GM21367 (cell line): ENCODE measurements around the gene SEMA3F.

ENCODE experiments used
- ATAC-seq: cut with Tn5 transposase; IDR thresholded peaks from one replicate; pipeline ENCODE4 v1.9.1; 2021; ENCODE audit not compliant: unreplicated experiment

SEMA3F gene

DNA sequence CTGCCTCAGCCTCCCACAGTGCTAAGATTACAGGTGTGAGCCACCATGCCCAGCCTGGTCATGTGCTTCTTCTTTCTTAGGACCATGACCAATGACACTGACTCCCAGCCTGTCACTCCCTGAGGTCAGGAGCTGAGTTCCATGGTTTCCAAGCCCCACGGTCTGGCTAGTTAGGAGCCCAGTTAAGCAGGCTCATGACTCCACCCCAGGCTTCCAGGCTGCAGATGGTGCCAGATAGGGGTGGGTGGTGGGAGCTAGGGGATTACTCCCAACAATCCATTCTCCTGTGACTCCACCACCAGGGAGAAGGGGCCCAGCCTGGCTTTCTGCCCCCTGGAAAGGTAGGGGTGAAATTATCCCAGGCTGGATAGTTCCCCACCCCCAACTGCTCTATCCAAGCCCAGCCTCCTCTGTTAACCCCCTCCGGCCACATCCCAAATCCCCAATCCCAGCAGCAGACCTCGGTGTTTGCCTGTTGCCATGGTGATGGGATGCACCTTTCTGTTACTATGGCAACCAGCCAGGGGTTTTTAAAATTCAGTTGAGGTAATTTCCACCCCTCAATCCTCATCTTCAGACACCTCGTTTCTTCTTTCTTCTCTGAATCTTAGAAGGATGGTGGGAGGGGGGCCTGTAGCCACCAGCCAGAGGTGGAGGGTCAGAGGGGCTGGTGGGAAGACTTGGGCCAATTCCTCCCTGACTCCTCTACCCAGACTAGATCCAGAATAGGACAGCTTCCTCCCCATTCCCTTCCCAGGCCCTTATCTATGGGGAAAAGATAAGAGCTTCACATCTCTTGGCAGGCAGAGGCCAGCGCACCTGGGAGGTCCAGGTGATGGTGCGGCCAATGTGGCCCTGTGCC is 22.5 kb upstream of the SEMA3F start:
- ATAC-seq: no peak

DNA sequence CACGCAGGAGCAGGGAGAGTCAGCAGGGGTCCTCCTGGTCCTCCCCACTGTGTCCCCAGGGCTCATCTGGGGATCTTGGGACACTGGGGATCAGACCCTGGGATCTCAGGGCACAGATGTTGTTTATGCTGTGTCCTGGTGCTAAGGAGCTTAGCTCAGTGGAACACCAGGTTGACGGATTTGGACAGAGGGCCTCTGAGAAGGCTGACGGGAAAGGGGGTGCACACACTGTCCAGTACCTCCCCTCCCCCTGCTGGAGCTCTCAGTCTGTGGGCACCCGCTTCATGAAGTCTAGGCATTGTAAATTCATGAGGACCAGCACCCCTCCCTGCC is 21.9 kb upstream of the SEMA3F start:
- no peak for ATAC-seq

DNA sequence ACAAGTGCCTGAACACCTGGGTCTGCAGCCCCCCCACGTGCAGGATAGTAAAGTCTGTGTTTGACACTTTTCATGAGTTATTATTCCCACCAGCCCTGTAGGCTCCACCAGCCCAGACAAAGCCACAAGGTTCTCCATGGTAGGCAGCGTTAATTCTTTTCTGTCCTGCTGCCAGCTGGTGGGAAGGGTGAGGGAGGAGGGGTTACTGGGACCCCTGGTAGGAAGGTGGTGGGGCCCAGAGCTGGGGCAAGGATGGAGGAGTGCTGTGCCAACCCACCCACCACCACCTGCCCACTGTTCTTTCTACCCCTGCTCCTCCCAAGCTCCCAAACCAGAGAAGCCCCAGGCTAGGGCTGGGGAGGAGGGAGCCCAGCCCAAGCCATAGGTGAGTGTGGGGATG is 20.8 kb upstream of the SEMA3F start:
- ATAC-seq: no peak

DNA sequence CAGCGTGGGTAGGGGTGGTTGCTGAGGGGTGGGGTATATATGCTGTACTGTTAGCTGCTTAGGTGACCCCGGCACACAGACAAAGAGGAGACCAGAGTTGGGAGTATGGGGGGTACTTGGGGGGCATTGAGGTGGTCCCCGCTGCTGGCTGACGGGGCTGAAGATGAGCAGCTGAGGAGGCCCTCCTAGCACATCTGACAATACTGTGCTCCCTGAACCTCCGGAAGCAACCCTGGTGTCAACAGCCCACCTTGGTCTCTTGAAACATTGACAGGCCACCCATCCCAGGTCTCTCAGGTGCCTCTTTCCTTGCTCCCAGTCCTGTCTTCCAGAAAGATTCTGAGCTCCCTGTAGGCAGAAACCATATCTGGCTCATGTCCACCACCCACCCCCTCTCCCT is 19.2 kb upstream of the SEMA3F start:
- ATAC-seq: no peak

DNA sequence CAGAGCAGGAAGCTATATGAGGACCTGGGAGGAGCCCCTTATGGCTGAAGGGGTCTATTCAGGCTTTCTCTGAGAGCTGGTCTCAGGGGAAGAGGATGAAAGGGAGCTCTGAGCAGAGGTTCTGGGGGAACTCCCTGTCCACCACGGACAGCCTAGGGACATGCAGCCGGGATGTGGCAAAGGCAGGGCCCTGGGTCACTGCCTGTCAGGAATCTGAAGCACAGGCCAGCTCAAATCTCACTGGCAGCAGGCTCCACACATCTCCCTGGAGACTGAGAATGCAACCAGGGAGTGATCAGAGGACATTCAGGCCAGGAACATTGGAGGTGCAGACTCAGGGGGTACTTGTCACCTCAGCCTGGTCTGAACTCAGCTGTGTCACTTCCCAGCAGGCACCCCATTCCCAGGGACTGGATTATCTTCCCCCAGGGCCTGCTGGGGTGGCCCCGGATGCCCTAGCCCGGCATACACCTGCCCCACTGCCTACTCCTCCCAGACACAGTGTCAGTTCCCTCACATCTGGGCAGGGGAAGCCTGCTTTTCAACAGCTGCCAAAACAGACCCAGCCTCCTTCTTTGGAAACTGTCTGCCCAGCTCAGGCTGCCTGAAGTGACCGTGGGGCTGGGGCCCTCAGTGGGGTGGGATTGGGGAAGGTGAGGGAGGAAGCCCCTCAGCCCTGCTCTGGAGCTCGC is 18.3 kb upstream of the SEMA3F start:
- no peak for ATAC-seq

DNA sequence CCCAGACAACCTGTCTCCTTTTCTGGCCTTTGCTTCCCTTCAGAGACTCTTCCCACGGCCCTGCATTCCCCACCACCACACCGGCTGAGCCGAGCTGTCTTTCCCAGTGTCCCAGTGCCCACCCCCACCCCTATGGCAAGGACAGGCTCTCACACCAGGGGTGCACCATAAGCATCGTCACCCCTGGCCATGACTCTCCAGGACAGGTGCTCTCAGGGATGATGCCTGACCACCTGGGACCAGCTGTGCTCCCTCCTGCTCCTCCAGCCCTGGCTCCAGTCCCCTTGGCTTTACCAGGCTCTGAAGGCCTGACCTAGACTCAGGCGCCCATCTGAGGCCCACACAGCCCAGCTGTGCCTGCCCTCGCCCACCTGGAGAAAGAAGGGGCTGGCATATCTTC is 17.6 kb upstream of the SEMA3F start:
- ATAC-seq: no peak

DNA sequence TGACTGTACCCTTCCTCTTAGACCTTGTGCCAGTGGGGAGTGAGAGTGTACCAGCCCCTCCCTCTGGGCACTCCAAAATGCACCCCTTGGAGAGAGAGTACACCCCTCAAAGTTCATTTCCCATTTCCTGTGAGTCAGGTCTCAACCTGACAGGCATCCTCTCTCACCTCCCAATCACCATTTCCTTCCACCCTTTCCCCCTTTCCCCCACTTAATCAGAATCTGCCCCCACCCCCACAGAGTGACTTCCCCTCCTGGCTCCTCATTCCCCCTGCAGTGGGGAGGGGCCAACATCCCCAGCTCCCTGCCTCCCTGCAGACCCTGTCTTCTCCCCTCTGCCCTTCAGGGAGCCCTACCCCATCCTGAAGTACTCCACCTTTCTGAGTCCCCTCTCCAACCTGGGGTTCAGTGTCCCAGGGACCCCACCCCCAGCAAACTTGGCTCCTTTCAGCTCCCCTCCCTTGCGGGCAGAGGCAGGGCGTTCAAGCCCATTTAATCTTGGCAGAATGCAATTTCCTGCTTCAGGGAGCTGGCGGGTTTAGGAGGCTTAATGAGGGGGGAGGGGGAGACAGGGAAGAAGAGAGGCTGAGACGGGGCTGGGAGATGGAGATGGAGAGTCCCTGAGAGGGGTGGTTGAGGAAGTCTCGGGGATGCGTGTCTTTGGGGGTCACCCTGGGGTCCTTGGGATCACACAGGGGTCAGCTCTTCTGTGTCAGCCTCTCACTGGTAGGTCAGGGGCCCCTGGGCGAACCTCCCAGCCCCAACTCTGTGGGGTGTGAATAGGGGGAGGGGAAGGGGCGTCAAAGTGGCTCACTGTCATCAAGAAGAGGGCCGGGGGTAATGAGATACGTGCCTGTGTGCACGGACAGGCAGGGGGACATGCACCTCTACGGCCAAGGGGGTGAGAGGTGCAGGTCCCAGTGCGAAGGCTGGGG is 16.6 kb upstream of the SEMA3F start:
- no peak for ATAC-seq

DNA sequence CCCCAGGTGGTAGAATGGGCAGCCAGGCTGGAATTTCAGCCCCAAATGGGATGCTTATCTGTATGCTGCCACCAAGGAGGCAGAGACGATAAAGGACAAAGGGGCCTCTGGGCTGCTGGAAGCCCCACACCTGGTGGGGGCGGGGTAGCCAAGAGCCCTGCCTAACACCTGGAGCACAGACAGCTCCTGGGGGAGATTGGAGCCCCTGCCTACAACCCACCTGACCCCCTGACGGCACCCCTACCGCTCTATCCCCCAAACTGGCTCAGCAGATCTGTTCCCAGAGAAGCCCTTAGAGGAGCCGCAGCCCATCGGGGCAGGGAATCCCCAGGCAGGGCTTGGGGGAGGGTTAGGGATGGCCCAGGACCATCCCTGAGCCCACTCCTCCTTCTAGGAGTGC is 15.8 kb upstream of the SEMA3F start:
- no peak for ATAC-seq

DNA sequence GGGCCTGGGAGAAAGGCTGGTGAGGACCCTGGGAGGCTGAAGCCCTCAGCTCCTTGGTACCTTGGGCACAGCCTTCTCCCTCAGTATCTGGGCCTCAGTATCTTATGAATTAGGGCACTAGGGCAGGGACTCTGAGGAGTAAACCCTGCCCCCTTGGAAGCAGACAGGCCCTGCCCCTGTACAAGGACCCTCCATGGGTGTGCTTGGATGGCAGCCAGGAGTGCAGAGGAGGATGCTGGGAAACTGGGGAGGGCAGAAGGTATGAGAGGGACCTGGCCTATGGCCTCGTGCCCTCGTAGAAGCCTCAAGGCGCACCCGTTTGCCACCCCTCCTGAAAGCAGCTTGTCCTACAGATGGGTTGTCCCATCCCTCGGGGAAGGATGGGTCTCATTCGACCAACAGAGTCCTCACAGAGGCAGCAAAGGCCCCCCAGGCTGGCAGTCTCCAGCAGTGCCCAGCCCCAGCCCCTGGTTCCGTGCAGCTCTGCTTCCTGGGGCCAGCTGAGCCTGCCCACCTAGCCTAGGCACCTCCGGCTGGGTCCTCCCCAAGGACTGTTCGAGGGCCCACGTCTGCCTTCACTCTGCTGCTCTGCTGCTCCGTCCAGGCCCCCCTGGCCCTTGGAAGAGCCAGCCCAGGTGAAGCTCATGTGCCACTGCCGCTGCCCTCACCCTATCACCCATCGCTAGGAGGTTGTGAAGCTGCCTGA is 15.3 kb upstream of the SEMA3F start:
- ATAC-seq: no peak

DNA sequence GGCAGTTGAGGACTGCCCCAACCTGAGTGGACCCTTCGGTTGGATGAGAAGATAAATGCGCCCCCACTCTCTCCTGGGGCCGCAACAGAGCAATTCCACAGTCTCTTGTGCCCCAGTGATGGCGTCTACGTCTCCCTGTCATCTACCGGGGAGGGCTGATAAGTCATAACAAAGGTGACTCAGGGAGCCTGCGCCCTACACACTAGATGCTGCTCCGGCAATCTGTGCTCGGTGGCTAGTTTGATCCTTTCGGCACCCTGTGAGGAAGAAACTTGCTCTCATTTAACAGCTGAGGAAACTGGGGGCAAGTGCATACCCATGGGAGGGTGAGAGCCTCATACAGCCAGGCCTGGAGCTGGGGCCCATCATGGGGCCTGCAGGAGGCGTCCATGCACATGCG is 14.1 kb upstream of the SEMA3F start:
- ATAC-seq: no peak

DNA sequence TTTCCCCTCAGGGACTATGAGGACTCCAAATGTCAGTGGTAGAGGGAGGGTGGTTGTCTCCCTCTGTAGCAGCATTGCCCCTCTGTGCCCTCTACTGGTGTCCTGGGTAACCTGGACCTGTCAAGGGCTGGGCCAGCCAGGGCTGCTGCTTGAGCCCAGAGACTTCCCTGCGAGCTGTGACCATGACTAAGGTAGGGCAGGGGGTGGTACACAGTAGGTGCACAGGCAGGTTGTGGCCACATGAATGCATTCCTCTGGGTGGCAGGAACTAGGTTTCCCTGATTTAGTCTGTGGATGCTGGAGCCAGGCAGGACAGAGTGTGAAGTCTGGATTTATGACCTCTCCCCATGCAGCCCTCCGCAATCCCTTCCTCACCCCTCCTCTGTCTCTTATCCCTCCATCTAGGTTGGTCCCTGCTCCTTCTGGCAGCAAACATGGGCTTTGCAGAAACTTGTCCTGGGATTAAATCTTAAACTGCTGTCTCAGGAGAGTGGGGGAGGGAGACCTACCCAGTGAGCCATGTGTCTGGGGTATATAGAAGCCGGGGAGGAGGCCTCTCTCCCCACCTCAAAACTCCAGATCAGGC is 8.7 kb upstream of the SEMA3F start:
- no peak for ATAC-seq

DNA sequence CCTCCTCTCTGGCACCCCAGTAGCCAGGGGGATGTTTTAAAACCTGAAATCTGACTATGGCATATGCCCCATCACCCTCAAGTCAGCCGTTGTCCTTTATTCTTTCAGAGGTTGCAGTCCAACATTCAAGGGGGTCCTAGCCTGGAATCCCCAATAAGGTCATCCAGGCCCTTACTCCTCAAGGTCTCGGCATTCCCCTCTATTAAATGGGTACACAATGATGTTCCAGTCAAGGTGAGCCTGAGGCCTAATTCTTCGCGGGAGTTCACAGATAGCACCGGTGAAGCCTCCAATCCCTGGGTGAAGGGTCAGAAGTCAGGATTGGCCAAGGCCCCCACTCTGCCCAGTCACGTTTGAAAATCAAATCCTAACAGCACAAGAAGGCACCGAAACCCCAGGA is 8.1 kb upstream of the SEMA3F start:
- ATAC-seq: no peak

DNA sequence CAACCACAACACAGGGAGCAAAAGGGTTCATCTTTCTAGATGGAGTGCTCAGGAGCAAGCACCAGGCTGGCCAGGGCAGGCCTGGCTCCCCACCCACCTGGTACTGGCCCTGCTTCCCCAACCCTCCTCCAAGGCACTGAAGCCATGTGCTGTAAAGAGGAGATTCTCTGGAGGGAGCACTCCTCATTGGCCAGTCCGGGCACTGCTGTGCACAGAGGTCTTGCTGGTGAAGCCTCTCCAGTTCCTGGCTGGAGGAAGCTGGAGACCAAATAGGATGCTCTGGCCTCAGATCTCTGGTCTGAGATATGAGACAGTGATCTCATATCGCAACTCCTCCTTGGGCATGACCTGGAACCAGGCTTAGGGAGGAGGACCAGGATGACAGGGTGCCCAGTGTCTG is 7.7 kb upstream of the SEMA3F start:
- no peak for ATAC-seq

DNA sequence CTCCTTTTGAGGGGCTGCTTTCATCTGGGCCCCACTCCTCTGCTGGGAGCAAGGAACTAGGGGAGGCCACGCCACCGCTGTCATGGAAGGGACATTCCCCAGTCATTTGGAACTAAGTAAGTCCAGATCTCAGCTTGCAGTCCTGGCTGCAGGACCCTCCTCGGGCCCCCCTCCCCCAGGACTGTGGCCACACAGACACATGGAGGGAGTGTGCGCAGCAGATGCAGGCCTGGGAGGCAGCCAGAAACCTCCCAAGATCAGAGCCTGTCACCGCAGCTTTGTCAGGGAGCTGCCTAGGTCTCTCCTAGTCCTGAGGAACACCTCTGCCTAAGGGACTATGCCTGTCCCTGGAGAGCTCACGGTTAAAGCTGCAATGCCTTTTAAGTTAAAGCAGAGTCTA is 7.3 kb upstream of the SEMA3F start:
- no peak for ATAC-seq

DNA sequence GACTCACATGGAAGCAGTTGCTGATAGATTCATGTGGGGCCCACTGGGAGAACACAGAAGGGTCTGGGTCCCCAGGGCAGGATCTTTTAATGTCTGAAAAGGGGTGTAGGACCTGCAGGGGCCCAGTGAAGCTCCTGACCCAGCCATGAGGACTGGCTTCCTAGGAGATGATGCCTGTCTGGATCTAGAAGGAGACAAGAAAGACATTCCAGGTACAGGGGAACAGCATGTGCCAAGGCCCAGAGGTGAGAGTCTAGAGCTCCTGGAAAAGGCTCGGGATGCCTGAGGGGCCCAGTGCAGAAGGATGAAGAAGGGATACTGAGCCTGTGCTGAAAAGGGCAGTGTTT is 4.7 kb upstream of the SEMA3F start:
- ATAC-seq: no peak

DNA sequence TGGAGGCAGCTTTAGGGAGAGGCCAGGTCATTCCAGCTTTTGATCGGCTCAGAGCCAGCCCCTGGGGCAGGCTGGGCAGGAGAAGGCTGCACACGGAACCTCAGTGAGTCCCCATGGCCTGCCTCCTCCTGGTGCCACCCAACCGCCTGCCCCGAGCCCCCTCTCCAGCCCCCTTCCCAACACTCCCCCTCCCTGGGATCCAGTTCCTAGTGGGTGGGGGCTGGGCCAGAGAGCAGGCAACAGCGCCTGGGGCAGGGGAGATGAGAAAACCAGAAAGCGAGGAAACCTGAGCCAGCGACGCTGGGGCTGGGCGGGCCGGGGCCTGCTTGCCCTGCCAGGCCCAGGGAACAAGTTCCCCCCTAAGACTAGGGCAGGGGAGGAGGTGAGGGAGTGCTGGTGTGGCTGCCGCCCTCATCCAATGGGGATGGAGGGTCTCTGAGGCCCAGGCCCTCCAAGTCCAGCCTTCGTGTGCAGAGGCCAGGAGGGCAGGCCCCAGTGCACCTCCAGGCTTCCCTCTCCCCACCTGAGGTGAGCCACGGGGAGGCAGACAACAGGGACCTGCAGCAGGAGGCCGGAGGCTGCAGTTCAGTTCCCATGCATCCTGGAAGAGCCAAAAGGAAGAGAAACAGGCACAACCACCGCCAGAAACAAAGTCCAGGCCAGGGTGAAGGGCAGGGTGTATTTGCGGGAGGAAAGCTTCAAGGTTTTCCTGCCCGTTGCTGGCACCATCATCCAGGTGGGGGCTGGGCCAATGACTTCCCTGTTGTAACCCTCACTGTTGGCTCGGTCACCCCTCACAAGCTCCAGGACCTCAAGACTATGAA is 4.0 kb upstream of the SEMA3F start:
- ATAC-seq: no peak

DNA sequence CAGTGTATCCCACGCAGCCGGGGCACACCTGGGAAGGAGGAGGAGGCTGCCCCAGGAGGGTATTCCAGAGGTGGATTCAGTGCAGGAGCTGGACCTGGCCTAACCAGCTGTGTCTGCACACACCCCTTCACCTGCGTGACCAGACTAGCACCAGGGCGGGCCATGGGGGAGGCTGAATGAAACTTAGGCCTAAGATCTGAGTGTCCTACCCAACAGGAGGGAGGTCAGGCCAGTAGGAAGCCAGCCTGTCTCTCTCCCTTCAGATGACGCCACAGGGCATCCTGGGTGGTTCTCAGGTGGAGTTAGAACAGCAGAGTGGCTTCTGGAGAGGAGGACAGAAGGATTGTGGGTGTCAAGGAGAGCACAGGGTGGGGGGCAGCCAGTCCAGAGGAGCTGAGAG is 3.4 kb upstream of the SEMA3F start:
- no peak for ATAC-seq

DNA sequence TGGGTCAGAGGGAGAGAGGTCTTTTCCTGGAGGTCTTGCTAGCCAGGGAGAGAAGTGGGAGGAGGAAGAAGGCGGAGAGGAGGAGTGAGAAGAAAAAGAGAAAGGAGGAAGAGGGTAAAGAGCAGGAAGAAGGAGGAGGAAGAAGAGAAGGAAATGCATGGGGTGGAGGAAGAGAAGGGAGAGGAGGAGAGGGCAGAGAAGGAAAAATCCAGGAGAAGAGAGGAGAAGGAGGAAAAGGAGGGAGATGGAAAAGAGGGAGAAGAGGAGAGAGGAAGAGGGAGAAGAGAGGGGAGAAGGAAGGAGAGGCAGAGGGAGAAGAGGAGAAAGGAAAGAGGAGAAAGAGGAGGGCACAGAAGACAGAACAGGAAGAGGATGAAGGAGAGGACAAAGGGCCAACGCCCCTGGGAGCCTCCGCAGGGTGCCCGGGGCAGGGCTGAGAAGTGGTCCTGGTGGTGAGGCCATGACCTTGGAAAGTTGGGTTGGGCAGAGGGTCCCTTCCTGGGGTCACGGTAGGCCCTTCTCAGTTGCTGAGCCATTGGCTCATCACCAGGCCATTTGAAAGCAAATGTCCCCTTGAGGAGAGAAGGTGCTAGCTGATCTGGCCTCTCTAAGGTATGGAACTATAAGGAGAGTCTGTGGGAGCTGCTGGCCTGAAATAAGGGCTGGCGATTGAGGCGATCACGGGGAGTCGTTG is 1.2 kb upstream of the SEMA3F start:
- no peak for ATAC-seq

DNA sequence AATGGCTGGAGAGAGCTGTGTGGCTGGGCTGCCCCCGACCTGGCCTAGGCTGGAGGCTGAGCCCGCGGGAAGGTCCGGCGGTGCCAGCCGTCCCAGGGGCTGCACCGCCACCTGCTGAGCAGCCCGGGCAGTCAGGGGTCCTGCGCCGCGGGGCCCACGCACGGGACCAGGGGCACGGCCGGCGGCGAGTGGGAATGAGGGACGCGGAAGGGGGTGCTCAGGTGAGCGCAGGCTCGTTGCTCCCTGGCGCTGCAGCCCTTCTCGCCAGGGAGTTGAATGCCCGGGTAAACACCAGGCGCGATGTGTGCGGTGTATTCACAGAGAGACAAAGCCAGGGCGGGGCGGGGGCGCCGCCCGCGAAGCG is 666 bp upstream of the SEMA3F start:
- ATAC-seq: peak; percentile 19
